WI38 (cell line): ENCODE results near the gene OBP2A.

Experiments
- H3K4me3 ChIP-seq: 2 replicates; pipeline ENCODE4 v1.5.1; 2011; ENCODE audit warnings: low read depth, mild to moderate bottlenecking, control low read depth, low read length
- CTCF ChIP-seq: IDR thresholded peaks from 2 replicates; pipeline ENCODE4 v1.5.1; 2012; ENCODE audit warnings: low read depth, mild to moderate bottlenecking, control low read depth, low read length

OBP2A gene

GRCh38 chr9:135559606-135560005 is 13.7 kb downstream of the OBP2A start:
- TF ChIP-seq CTCF: no peak

GRCh38 chr9:135561391-135562234 is 15.7 kb downstream of the OBP2A start, which contains the start of gene PAEP:
PAEP (plus strand) TSS chr9:135561756.
- H3K4me3 ChIP-seq: no peak within 1 kb of the TSS
- no peak for TF ChIP-seq CTCF

More at GRCh38 chr9:135559606-135560005, 13.7 kb downstream of the OBP2A start:
- H3K4me3 ChIP-seq: no peak overlapping the region

- TF ChIP-seq CTCF: no peak
- no peak overlapping the region for H3K4me3 ChIP-seq
These were observed 16.4 kb downstream of the OBP2A start for GRCh38 chr9:135562235-135562745.

- no peak for TF ChIP-seq CTCF
These were observed 17.1 kb downstream of the OBP2A start for GRCh38 chr9:135563039-135563476.

GRCh38 chr9:135563858-135564257 is 17.9 kb downstream of the OBP2A start:
- H3K4me3 ChIP-seq: no peak overlapping the region
- no peak for TF ChIP-seq CTCF

More at GRCh38 chr9:135563039-135563476, 17.1 kb downstream of the OBP2A start:
- no peak overlapping the region for H3K4me3 ChIP-seq

GRCh38 chr9:135565141-135565628 is 19.3 kb downstream of the OBP2A start:
- no peak for TF ChIP-seq CTCF
- no peak overlapping the region for H3K4me3 ChIP-seq

- TF ChIP-seq CTCF: no peak
- no peak overlapping the region for H3K4me3 ChIP-seq
These were observed 19.7 kb downstream of the OBP2A start for GRCh38 chr9:135565636-135566035.
